HG03039 (cell line): ENCODE measurements around the gene SLC35B1.

Experiments
- ATAC-seq: cut with Tn5 transposase; IDR thresholded peaks from one replicate; pipeline ENCODE4 v1.9.1; 2021; ENCODE audit warnings: mild to moderate bottlenecking, moderate library complexity; ENCODE audit not compliant: unreplicated experiment

The SLC35B1 gene

GRCh38 chr17:49707608-49708514 lies at the start of gene SLC35B1:
TSS of gene SLC35B1 (minus strand) at chr17:49707964. CDS start at chr17:49707833, 131 bp downstream.
- ATAC-seq: peak; percentile 84

GRCh38 chr17:49757151-49757777 lies 49.5 kb upstream of the SLC35B1 start:
- no peak for ATAC-seq

- ATAC-seq: no peak
Measured at GRCh38 chr17:49756323-49757150, 48.8 kb upstream of the SLC35B1 start.

GRCh38 chr17:49755663-49756283 lies 48.0 kb upstream of the SLC35B1 start:
- no peak for ATAC-seq

- no peak for ATAC-seq
Measured at GRCh38 chr17:49753959-49754391, 46.2 kb upstream of the SLC35B1 start.

- no peak for ATAC-seq
Measured at GRCh38 chr17:49752508-49752907, 44.7 kb upstream of the SLC35B1 start.

GRCh38 chr17:49749730-49750129 lies 42.0 kb upstream of the SLC35B1 start:
- no peak for ATAC-seq

- ATAC-seq: peak; percentile 53
Measured at GRCh38 chr17:49748791-49749190, 41.0 kb upstream of the SLC35B1 start.

- ATAC-seq: no peak
Measured at GRCh38 chr17:49748223-49748622, 40.5 kb upstream of the SLC35B1 start.

GRCh38 chr17:49747632-49748031 lies 39.9 kb upstream of the SLC35B1 start:
- no peak for ATAC-seq

GRCh38 chr17:49746791-49747490 lies 39.2 kb upstream of the SLC35B1 start:
- peak; percentile 50 for ATAC-seq

GRCh38 chr17:49745175-49746139 lies 37.7 kb upstream of the SLC35B1 start:
- ATAC-seq: no peak

- ATAC-seq: no peak
Measured at GRCh38 chr17:49742166-49742638, 34.4 kb upstream of the SLC35B1 start.

GRCh38 chr17:49741692-49742076 lies 33.9 kb upstream of the SLC35B1 start:
- no peak for ATAC-seq

- ATAC-seq: peak; percentile 46
Measured at GRCh38 chr17:49741009-49741691, 33.4 kb upstream of the SLC35B1 start.

- ATAC-seq: no peak
Measured at GRCh38 chr17:49739641-49740271, 32.0 kb upstream of the SLC35B1 start.

- no peak for ATAC-seq
Measured at GRCh38 chr17:49738456-49739163, 30.8 kb upstream of the SLC35B1 start.
